NCI-H2196 treated with DMSO at 0.1 percent for 48 hours (cell line): ENCODE measurements around the gene COLGALT1.
A peak's percentile ranks its signal among the peaks of the same experiment; 100 is the strongest.
"Not testable (repeated sequence)": the region's sequence is repeated elsewhere in the genome, so short reads cannot be mapped to it uniquely, and the experiment has no call there.

Experiments used
- DNase-seq: peaks from one replicate; lab custom pipeline; 2025; ENCODE audit not compliant: unreplicated experiment; lab: John Stamatoyannopoulos, UW

Gene COLGALT1

DNA sequence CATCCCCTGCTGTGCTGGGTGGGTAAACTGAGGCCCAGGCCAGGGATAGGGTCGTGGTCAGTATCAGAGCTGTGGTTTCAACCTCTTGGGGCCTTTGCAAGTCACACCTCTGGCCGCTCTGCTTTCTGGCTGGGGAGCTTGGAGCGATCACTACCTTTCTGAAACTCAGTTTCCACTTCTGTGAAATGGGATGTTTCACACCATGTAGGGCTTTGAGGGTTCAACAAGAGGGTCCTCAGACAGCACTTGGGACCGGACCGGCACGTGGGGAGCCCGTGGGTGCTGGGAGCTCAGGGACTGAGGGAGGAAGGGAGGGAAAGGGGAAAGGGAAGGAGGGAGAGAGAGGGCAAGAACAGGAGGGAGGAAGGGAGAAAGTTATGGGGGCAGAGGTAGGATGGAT lies 22.9 kb upstream of the COLGALT1 start:
- DNase-seq = no peak

DNA sequence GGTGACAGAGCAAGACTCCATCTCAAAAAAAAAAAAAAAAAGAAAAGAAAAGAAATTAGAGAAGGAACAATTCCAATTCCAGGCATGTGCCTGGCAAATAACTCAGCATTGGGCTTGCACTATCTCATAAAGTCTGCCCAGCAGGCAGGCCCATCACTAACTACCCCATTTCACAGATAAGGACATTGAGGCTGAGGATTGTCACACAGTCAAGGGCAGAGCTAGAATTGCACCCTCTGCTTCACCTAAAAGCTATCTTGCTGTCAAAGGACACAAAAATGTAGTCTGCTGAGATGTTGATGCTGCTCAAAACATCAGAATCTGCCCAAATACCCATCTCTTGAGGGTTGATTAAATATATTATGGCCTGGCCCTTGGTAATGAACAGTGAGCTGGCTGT lies 20.7 kb upstream of the COLGALT1 start:
- DNase-seq = no peak

DNA sequence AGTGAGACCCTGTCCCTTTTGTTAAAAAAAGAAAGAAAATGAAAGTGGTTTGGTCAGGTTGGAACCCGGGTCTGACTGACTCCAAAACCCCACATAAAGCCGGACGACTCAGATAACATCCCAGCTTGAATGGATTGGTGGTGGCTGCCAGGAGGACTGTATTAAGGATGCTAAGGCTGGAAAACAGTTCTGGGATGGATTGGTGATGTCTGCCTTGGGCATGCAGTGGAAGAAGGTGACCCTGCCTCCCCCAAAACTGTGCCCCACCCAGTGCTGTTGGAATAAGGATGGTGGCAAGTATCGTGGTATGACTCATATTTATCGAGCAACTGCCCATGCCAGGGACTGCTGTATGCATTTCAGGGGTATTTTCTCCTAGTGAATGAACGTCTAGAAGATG lies 18.5 kb upstream of the COLGALT1 start:
- no peak for DNase-seq

DNA sequence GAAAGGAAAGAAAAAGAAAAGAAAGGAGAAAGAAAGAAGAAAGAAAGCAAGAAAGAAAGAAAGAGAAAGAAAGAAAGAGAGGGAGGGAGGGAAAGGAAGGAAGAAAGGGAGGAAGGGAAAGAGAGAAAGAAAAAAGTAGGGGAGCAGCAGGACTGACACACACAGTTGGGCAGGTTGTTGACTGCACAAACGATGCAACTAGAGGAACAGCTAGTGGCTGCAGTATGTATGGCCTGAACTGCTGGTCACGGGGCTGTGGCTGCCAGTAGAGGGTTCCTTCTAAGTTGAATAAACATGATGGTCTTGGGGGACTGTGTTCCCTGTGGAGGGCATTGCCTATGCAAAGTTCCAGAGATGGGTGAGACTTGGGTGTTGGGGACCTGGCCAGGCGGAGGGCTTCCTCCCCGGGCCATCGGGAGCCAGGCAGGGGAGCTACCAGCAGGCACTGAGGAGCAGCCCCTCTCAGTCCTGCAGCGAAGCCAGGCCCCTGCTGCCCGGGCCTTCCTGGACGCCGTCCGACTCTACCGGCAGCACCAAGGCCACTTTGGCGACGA lies 16.7 kb upstream of the COLGALT1 start:
- no peak for DNase-seq

DNA sequence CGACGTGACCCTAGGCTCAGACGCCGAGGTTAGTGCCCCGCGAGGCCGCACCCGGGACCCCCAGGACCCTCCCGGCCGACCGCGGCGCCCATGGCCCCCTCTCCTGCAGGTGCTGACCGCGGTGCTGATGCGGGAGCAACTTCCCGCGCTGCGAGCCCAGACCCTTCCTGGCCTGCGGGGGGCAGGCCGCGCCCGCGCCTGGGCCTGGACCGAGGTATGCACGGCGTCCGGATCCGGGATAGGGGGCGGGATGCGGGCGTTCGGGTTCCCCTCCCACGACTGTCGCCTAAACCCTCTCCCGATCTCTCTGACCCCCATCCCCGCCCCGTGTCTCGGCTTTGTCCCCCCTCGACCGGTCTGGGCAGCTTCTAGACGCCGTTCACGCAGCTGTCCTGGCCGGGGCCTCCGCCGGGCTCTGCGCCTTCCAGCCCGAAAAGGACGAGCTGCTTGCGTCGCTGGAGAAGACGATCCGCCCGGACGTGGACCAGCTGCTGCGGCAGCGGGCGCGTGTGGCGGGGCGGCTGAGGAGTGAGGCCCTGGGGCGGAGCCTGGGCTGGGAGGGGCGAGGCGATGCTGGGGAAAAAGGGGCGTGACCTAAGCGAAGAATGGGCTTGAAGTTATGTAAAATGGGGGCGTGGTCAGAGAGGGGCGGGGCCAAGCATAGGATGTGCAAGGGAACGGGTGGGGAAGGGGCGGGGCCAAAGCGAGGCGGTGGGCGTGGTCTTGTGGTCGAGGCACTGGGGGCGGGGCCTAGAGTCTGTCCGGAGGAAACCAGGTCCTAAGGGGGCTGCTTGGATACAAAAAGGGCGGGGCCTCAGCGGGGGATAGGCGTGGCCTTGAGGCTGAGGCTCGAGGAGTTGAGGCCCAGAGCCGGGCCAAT lies 16.0 kb upstream of the COLGALT1 start:
- peak; percentile 99 for DNase-seq

DNA sequence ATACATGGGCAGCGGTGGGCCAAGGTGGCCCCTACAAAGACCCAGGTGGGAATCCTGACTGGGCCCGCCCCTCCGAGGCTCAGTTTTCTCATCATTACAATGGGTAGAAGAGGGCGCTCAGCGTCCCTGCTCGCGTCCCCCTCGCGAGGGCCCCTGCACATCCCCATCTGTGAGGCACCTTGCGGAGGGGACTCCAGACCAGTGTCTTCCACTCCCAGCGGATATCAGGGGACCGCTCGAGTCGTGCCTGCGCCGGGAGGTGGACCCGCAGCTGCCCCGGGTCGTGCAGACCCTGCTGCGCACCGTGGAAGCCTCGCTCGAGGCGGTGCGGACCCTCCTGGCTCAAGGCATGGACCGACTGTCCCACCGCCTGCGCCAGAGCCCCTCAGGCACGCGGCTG lies 15.3 kb upstream of the COLGALT1 start:
- DNase-seq = no peak

DNA sequence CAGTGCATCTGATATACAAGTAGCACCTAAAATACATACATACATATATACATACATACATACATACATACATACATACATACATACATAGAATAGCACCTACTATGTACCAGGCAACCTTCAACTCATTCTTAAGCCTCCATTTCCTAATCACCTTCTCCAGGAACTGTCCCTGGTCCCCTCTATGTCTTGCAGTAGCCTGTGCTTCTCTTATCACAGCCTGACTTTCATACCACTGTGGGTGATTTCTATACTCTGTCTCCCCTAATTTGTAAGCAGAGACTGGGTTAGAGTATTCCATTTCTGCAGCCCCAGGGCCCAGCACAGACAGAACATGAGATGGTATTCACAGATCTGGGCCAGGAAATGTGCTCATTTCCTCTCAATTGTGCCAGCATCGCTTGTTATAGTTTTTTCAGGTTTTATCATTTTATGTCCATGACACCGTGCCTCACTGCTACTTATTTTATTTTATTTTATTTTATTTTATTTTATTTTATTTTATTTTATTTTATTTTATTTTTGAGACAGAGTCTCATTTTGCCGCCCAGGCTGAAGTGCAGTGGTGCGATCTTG lies 14.2 kb upstream of the COLGALT1 start:
- DNase-seq = no peak

DNA sequence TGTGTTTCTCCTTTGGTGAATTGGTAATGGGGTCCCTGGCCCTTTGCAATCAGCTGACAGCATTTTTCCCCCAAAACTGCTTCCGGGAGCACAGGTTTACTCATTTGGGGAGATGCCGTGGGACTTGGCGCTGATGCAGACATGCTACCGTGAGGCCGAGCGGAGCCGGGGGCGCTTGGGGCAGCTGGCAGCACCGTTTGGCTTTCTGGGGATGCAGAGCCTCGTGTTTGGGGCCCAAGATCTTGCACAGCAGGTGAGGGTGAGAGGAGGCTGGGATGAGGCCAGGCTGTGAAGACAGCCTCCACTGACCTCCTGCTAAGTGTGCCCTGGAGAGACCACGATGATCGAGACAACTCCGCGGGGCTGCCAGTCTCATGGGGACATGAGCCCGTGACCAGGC lies 13.4 kb upstream of the COLGALT1 start:
- no peak for DNase-seq

DNA sequence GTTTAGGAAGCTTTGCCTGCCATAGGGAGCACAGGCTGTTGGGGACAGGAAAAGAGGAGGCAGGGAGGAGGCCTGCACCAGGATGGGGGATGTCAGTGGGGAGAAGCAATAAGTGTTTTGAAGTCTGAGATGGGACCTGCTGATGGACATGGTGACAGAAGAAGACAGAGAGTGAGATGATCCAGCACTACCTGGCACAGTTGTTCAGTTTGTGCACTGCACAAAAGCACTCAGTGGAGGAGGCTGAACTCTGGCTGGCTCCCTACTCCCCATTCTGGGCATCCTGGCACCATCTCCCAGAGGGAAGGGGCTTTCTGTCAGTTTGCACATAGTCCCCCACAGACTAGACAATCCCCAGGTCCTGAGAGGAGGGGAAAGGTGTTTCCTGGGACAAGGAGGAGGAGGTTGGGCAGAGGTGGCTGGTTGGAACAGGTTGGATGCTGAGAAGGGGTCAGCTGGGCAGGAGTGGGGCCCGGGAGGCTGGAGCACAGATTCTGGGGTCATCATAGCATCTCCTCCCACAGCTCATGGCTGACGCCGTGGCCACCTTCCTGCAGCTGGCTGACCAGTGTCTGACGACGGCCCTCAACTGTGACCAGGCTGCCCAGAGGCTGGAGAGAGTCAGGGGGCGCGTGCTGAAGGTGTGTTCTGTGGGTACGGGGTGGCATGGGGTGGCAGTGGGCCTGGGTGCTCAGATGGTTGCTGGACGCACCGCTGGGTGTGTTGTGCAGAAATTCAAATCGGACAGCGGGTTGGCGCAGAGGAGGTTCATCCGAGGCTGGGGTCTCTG lies 12.5 kb upstream of the COLGALT1 start:
- DNase-seq = no peak

DNA sequence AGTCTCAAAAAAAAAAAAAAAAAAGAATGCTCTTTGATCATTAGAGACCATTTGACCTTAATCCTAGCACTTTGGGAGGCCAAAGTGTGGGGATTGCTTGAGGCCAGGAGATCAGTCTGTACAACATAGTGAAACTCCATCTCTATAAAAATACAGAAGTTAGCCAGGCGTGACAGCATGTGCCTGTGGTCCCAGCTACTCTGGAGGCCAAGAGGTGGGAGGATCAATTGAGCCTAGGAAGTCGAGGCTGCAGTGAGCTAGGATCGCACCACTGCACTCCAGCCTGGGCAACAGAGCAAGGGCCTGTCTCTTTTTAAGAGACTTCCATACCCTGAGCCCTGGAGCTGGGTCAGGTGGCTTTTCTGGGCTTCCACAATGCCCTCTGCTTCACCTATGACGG lies 11.5 kb upstream of the COLGALT1 start:
- DNase-seq = no peak

DNA sequence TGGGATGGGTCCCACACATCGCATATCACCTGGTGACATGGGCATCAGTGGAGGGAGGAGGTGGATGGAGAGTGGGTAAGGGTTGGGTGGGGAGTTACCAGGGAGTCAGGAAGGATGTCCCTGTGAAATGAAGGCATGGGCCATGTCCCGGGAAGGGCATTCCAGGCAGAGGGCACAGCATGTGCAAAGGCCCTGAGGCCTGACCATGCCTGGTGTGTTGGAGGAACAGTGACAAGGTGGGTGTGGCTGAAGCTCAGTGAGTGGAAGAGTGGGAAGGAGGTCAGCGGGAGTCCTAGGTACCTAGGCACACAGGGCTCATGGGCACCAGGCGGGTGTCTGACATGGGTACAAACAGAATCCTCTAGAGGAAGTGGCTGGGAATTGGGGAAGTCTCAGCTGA lies 11.0 kb upstream of the COLGALT1 start:
- DNase-seq = no peak

DNA sequence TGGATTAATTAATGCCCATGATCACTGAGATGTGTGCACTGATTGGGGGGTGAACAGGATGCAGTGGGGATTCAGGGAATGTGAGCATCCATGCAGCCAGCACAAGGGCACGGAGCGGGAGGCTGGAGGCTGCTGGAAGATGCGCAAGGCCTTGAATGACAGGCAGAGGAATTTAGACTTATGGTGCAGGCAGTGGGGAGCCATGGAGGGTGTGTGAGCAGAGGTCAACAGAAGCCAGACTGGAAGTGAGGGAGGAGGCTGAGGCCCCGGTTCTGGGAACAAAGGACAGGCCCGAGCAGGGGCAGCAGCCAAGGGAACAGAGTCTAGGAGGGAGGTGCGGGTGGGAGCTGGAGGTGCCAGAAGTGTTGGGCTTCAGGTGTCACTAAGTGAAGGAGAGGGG lies 7.3 kb upstream of the COLGALT1 start:
- DNase-seq = no peak

DNA sequence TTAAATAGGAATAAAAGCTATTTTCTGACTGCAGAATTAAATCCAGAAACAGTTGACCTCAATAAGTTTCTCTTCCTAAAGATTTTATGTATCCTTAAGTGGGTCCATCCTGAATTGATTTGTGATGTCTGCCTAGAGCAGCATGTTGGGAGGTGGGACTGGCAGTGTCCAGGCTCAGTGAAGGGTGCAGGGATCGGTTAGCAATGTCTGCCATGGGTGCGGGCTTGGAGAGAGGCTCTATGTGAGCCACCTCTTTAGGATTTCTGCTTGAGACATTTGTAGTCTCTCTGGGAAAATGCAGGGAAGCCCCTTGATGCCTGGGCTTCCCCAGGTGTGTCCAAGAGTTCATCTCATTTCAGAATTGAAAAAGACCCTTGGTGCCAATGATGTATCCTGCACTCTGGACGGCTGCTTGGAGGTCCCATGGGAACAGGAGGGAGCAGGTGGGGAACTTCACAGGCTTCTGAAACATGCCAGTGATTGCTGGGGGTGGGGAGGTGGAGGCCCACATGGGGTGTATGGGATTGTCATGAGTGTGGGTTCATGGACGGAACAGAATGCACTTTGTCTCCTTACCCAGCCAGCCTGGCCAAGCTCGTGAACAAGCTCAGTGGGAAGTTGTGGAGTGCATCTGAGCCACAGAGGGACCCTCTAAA lies 6.2 kb upstream of the COLGALT1 start:
- no peak for DNase-seq

DNA sequence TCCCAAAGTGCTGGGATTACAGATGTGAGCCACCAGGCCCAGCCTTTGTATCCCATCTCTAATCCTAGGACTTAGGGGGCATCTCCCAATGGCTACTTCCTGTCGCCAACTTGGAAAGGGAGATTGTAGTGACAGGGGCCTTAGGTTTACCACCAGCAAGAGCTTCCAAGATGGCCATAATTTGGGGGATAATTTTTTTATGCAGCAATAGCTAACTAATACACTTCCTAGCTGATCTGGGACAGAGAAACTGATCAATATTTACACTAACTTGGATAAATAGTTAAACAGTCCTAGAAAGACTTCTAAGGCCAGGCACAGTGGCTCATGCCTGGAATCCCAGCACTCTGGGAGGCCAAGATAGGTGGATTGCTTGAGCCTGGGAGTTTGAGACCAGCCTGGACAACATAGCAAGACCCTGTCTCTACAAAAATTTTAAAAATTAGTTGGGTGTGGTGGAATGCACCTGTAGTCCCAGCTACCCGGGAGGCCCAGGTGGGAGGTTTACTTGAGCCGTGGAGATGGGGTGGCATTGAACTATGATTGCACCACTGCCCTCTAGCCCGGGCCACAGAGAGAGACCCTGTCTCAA lies 5.3 kb upstream of the COLGALT1 start:
- DNase-seq = no peak

DNA sequence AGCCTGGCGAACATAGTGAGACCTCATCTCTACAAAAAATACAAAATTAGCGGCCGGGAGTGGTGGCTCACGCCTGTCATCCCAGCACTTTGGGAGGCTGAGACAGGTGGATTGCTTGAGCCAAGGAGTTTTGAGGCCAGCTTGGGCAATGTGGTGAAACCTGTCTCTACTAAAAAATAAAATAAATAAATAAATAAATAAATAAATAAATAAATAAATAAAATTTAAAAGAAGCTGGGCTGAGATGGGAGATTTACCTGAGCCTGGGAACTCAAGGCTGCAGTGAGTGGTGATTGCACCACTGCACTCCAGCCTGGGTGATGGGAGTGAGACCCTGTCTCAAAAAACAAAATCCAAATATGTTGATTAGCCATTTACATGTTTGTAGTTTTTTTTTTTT lies 2.7 kb upstream of the COLGALT1 start:
- DNase-seq = not testable (repeated sequence)

DNA sequence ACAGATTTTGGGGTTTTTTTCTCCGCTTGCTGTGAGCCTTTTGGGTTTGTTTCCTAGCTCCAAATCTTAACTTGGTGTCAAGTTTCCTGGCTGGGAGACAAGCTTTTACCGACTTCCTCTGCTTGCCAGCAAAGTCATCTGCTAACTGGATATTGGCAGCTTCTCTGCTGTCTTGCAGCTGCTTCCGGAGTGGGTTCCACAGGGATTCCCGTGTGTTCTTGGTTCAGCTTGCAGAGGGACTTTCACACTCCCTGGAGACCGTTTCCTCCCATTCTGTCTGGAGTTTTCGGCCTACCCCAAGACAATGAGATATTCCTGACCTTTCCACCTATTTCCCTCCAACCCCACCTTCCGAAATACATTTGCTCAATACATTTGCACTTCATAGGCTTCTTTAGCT lies 2.2 kb upstream of the COLGALT1 start:
- peak; percentile 80 for DNase-seq

DNA sequence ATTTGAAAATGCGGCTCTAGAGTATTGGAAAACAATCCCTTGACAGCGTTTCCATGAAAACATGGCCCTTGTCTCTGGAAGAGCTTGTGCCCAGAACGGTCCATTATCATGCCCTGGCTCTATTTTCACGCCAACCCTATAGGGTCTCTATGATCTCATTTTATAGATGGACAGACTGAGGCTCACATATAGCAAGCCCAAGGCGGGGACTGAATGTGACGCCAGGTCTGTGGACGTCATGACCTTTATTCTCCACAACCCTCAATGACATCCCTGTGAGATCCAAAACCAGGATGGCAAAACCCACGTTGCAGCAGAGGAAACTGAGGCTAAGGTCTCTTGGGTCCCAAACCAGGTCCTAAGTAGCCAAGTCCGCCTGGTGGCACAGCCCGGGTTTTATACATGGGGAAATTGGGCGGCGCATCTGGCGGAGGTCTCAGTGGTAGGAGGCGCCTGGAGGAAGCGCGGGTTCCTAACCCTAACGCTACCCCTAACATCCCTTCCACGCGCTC lies 425 bp upstream of the COLGALT1 start:
- no peak for DNase-seq

DNA sequence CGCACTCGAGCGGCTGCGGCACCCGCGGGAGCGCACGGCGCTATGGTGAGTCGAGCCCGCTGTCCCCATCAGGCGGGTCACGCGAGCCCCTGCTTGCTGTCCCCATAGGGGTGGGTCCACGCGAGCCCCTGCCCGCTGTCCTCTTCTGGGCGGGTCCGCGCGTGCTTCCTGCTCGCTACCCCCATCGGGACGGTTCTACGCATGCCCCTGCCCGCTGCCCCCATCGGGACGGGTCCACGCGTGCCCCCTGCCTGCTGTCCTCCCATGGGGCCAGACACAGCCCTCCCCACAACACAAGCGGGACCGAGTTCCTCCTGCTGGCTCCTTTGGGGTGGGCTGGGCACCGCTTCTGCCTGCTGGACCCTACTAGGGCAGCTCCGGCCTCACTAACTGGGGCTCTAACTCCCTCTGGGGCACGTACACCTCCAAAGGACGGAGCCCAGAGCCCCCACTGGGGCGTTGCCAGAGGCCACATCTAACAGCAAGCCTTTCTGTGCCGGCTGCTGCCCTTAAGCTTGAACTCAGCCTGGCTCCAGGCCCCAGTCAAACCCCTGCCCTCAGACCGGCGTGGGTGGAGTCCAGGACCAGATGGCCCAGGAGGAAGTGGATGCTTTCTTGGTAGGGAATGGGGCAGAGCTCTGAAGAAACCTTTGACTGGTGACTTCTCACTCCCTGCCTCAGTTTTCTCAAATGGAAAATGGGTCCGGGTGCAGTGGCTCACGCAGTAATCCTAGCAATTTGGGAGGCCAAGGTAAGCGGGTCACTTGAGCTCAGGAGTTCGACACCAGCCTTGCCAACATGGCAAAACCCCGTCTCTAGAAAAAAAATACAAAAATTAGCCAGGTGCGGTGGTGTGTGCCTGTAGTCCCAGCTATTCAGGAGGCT lies 722 bp downstream of the COLGALT1 start:
- peak; percentile 27 for DNase-seq

DNA sequence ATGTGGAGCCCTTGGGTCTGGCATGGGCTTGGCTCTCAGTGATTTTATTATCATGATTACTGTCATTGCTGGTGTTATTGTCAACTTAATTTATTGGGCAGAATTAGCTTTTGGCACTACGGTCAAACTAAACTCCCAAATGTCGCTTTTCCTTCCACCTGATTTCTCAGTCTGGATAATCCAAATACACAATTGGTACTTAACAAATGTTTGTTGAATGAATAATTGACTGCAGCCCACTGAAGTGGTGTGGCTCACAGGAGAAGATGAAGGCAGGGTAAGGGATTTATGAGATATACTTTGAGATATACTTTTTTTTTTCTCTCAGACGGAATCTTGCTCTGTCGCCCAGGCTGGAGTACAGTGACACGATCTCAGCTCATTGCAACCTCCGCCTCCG lies 1.5 kb downstream of the COLGALT1 start:
- no peak for DNase-seq

DNA sequence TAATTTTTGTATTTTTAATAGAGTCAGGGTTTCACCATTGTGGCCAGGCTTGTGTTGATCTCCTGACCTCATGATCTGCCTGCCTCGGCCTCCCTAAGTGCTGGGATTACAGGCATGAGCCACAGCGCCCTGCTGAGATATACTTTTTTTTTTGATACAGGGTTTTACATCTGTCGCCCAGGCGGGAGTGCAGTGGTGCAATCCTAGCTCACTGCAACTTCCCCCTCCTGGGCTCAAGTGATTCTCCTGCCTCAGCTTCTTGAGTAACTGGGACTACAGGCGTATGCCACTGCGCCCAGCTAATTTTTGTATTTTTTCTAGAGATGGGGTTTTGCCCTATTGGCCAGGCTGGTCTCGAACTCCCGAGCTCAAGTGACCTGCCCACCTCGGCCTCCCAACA lies 2.0 kb downstream of the COLGALT1 start:
- no peak for DNase-seq
